ENCODE data around the gene SLC2A8. TPM values are rescaled to one million over a fixed set of nuclear protein-coding genes. Genes with fewer than 3 reads are reported as not detected.

Gene SLC2A8
- polyA plus RNA-seq, 3 donors = 6.6 to 8.7 (median 6.6) TPM

- TF ChIP-seq CTCF (IDR thresholded peaks at IDR 0.05) = no peak
- intact Hi-C loops (cut with micrococcal nuclease) = no loop called here
- Histone ChIP-seq H3K79me2 (ENCODE audit: insufficient read depth, low read length) (peaks cover 56% of the 10 kb centered on the region), H3K4me1 (ENCODE audit: control insufficient read depth in 1 of 2, insufficient read depth in 2 of 2, low read length in 2 of 2) (peaks cover 31 to 35% of the 10 kb centered on the region in 2 donors), H3K9me3 (replicated peaks in 1 of 2; ENCODE audit: control insufficient read depth in 1 of 2, insufficient read depth in 1 of 2, low read length in 2 of 2) (no peaks in the 10 kb centered on the region), H3K4me2 (replicated peaks; ENCODE audit: extremely low read depth, low read length, poor library complexity, severe bottlenecking) (peak overlapping the region; percentile 85), H4K20me1 (ENCODE audit: insufficient read depth, low read length) (no peaks in the 10 kb centered on the region), H3K27me3 (ENCODE audit: control insufficient read depth in 2 of 2, insufficient read depth in 2 of 2, low read length in 2 of 2) (no peaks in the 10 kb centered on the region), H3K9ac (ENCODE audit: insufficient read depth, low read length, poor library complexity, severe bottlenecking) (no peak overlapping the region), H3K36me3 (replicated peaks in 1 of 2; ENCODE audit: control insufficient read depth in 1 of 2, insufficient read depth in 2 of 2, low read length in 2 of 2) (peaks cover 0 to 3% of the 10 kb centered on the region in 2 donors), H3K27ac (ENCODE audit: low read depth in 1 of 2, low read length in 2 of 2) (no peak overlapping the region), H3K4me3 (replicated peaks in 1 of 3; ENCODE audit: low read depth in 2 of 3, low read length in 3 of 3) (peak overlapping the region in 1 of 3 experiments; percentile 79), H2AFZ (ENCODE audit: insufficient read depth, low read depth, low read length, poor library complexity, severe bottlenecking) (no peak overlapping the region)
- DNase-seq = no peak
- no CpG with 5 or more reads among the region's 6 CpGs for WGBS (ENCODE audit: insufficient coverage)
- H3K9me3 Mint-ChIP-seq = no peaks in the 10 kb centered on the region
- peaks cover 6 to 9% of the 10 kb centered on the region in 2 donors for H3K36me3 Mint-ChIP-seq
- H3K27ac Mint-ChIP-seq = peak overlapping the region in 1 of 7 donors; percentile 94
- H3K4me1 Mint-ChIP-seq = peaks cover 45% of the 10 kb centered on the region
- H3K4me3 Mint-ChIP-seq = peak overlapping the region in 1 of 2 donors; percentile 99
- peaks cover 0 to 4% (median 2%) of the 10 kb centered on the region in 3 donors for H3K27me3 Mint-ChIP-seq (ENCODE audit: low read depth in 3 of 3)
Measured at GRCh38 chr9:127422787-127423186, 25.8 kb downstream of the SLC2A8 start.

- Mint-ChIP-seq H3K4me1 (peaks cover 45% of the 10 kb centered on the region), H3K9me3 (no peaks in the 10 kb centered on the region), H3K27ac (peak overlapping the region; percentile 92 to 98 (median 96)), H3K4me3 (peak overlapping the region; percentile 96 to 99), H3K36me3 (peaks cover 10 to 16% of the 10 kb centered on the region in 2 donors), H3K27me3 (ENCODE audit: low read depth in 3 of 3) (peaks cover 0 to 2% (median 2%) of the 10 kb centered on the region in 3 donors)
- Histone ChIP-seq H3K27ac (ENCODE audit: low read depth in 1 of 2, low read length in 2 of 2) (peak overlapping the region; percentile 75 to 83), H3K36me3 (replicated peaks in 1 of 2; ENCODE audit: control insufficient read depth in 1 of 2, insufficient read depth in 2 of 2, low read length in 2 of 2) (peaks cover 2 to 10% of the 10 kb centered on the region in 2 donors), H3K9me3 (replicated peaks in 1 of 2; ENCODE audit: control insufficient read depth in 1 of 2, insufficient read depth in 1 of 2, low read length in 2 of 2) (no peaks in the 10 kb centered on the region), H3K79me2 (ENCODE audit: insufficient read depth, low read length) (peaks cover 62% of the 10 kb centered on the region), H3K4me1 (ENCODE audit: control insufficient read depth in 1 of 2, insufficient read depth in 2 of 2, low read length in 2 of 2) (peaks cover 31 to 35% of the 10 kb centered on the region in 2 donors), H3K4me3 (replicated peaks in 1 of 3; ENCODE audit: low read depth in 2 of 3, low read length in 3 of 3) (peak overlapping the region; percentile 71 to 88 (median 79)), H3K4me2 (replicated peaks; ENCODE audit: extremely low read depth, low read length, poor library complexity, severe bottlenecking) (peak overlapping the region; percentile 85), H2AFZ (ENCODE audit: insufficient read depth, low read depth, low read length, poor library complexity, severe bottlenecking) (peak overlapping the region; percentile 94), H4K20me1 (ENCODE audit: insufficient read depth, low read length) (no peaks in the 10 kb centered on the region), H3K27me3 (ENCODE audit: control insufficient read depth in 2 of 2, insufficient read depth in 2 of 2, low read length in 2 of 2) (no peaks in the 10 kb centered on the region), H3K9ac (ENCODE audit: insufficient read depth, low read length, poor library complexity, severe bottlenecking) (peak overlapping the region; percentile 82)
- intact Hi-C loops (cut with micrococcal nuclease) = no loop called here
- DNase-seq = peak in 2 of 3 donors; percentile 3 to 26
- WGBS (ENCODE audit: insufficient coverage) = 0% methylated on average over 4 of the region's 9 CpGs
- TF ChIP-seq CTCF (IDR thresholded peaks at IDR 0.05) = no peak
Measured at GRCh38 chr9:127423476-127423933, 26.5 kb downstream of the SLC2A8 start.

Data from CD14-positive monocyte (primary cell).